Neural cell (in vitro differentiated cells): ENCODE measurements around the gene GNAL.

ENCODE experiments used
- CTCF ChIP-seq: fragments of 450-650 bp; IDR thresholded peaks from 2 replicates; pipeline ENCODE4 v1.5.1; 2014; ENCODE audit warnings: antibody characterized with exemption, mild to moderate bottlenecking, moderate library complexity; ENCODE audit not compliant: poor library complexity, severe bottlenecking
- EP300 ChIP-seq: fragments of 450-650 bp; conservative IDR thresholded peaks from 2 replicates; pipeline ENCODE4 v1.6.1; 2014; ENCODE audit warnings: antibody characterized with exemption, mild to moderate bottlenecking, moderate library complexity; ENCODE audit not compliant: poor library complexity, severe bottlenecking
- EZH2 ChIP-seq: fragments of 200-600, 300-800 bp; shearing (Covaris generic), sonication (generic); IDR thresholded peaks from 2 replicates; pipeline ENCODE4 v1.6.1; 2014; ENCODE audit warnings: antibody characterized with exemption, low read length, borderline replicate concordance, mild to moderate bottlenecking; ENCODE audit not compliant: insufficient read depth, poor library complexity, severe bottlenecking
- POLR2AphosphoS5 ChIP-seq: IDR thresholded peaks from 2 replicates; pipeline ENCODE4 v1.6.1; 2012
- RAD21 ChIP-seq: fragments of 450-650 bp; conservative IDR thresholded peaks from 2 replicates; pipeline ENCODE4 v1.6.1; 2014; ENCODE audit warnings: antibody characterized with exemption, mild to moderate bottlenecking, moderate library complexity
- REST ChIP-seq: IDR thresholded peaks from 2 replicates; pipeline ENCODE4 v1.6.1; 2012; ENCODE audit warnings: borderline replicate concordance
- SMC3 ChIP-seq: fragments of 450-650 bp; conservative IDR thresholded peaks from 2 replicates; pipeline ENCODE4 v1.6.1; 2014; ENCODE audit warnings: antibody characterized with exemption, mild to moderate bottlenecking, moderate library complexity; ENCODE audit not compliant: poor library complexity

GRCh38 chr18:11866764-11867163, 177.7 kb downstream of the GNAL start:
- TF ChIP-seq EP300, result no peak
- no peak for TF ChIP-seq CTCF
- no peak for TF ChIP-seq REST
- TF ChIP-seq POLR2AphosphoS5, result no peak
- no peak for TF ChIP-seq EZH2
- no peak for TF ChIP-seq SMC3
- no peak for TF ChIP-seq RAD21
